KOPT-K1 (cell line): ENCODE results near the gene KRTAP2-1.
"Not testable (repeated sequence)": the region's sequence is repeated elsewhere in the genome, so short reads cannot be mapped to it uniquely, and the experiment has no call there.

Experiments
- H3K27ac ChIP-seq: fragments of 200-600 bp; sonication (generic); 2 replicates; pipeline ENCODE4 v1.5.1; 2016; ENCODE audit warnings: antibody characterized with exemption, mild to moderate bottlenecking, low read depth, low read length; ENCODE audit not compliant: poor library complexity, severe bottlenecking
- H3K36me3 ChIP-seq: fragments of 200-600 bp; sonication (generic); 2 replicates; pipeline ENCODE4 v1.5.1; 2017; ENCODE audit warnings: antibody characterized with exemption, mild to moderate bottlenecking, low read length, moderate library complexity; ENCODE audit not compliant: insufficient read depth
- H3K9me3 ChIP-seq: fragments of 200-600 bp; sonication (generic); 2 replicates; pipeline ENCODE4 v1.5.1; 2017; ENCODE audit warnings: antibody characterized with exemption, low read length, mild to moderate bottlenecking; ENCODE audit not compliant: insufficient read depth, poor library complexity, severe bottlenecking

The KRTAP2-1 gene

GRCh38 chr17:41063449-41063848, 16.3 kb upstream of the KRTAP2-1 start:
- Histone ChIP-seq H3K36me3 (no peaks in the 10 kb centered on the region), H3K9me3 (no peaks in the 10 kb centered on the region), H3K27ac (no peak overlapping the region)

- Histone ChIP-seq H3K27ac (no peak overlapping the region), H3K9me3 (peaks cover 5% of the 10 kb centered on the region), H3K36me3 (no peaks in the 10 kb centered on the region)
These were observed 14.8 kb upstream of the KRTAP2-1 start for GRCh38 chr17:41061964-41062363.

- peaks cover 5% of the 10 kb centered on the region for H3K9me3 ChIP-seq
- no peaks in the 10 kb centered on the region for H3K36me3 ChIP-seq
- H3K27ac ChIP-seq, result no peak within 1 kb of the TSS
These were observed 13.0 kb upstream of the KRTAP2-1 start, which contains the start of gene KRTAP2-3 for GRCh38 chr17:41060052-41060604. KRTAP2-3 (minus strand) TSS chr17:41060114; CDS start chr17:41060050, 64 bp downstream.

- not testable (repeated sequence) for H3K36me3 ChIP-seq, H3K27ac ChIP-seq, H3K9me3 ChIP-seq
These were observed 12.3 kb upstream of the KRTAP2-1 start for GRCh38 chr17:41059276-41060051.

GRCh38 chr17:41058741-41059140, 11.6 kb upstream of the KRTAP2-1 start:
- no peak overlapping the region for H3K27ac ChIP-seq
- H3K36me3 ChIP-seq, result no peaks in the 10 kb centered on the region
- H3K9me3 ChIP-seq, result peaks cover 5% of the 10 kb centered on the region

- Histone ChIP-seq H3K36me3 (no peaks in the 10 kb centered on the region), H3K27ac (no peak overlapping the region), H3K9me3 (peaks cover 5% of the 10 kb centered on the region)
These were observed 10.4 kb upstream of the KRTAP2-1 start for GRCh38 chr17:41057547-41057946.

GRCh38 chr17:41055130-41055529, 8.0 kb upstream of the KRTAP2-1 start, which contains the start of gene KRTAP2-2:
KRTAP2-2 (minus strand) TSS chr17:41055230; CDS start chr17:41055211, 19 bp downstream.
- H3K27ac ChIP-seq, H3K9me3 ChIP-seq, H3K36me3 ChIP-seq: not testable (repeated sequence)

GRCh38 chr17:41054556-41054955, 7.4 kb upstream of the KRTAP2-1 start:
- H3K36me3 ChIP-seq, H3K27ac ChIP-seq, H3K9me3 ChIP-seq: not testable (repeated sequence)

GRCh38 chr17:41054025-41054424, 6.9 kb upstream of the KRTAP2-1 start:
- H3K9me3 ChIP-seq, result peaks cover 5% of the 10 kb centered on the region
- H3K27ac ChIP-seq, result no peak overlapping the region
- H3K36me3 ChIP-seq, result no peaks in the 10 kb centered on the region

GRCh38 chr17:41052566-41052965, 5.5 kb upstream of the KRTAP2-1 start:
- Histone ChIP-seq H3K9me3 (peaks cover 4% of the 10 kb centered on the region), H3K36me3 (no peaks in the 10 kb centered on the region)

GRCh38 chr17:41049110-41049509, 2.0 kb upstream of the KRTAP2-1 start:
- H3K36me3 ChIP-seq, result no peaks in the 10 kb centered on the region
- no peaks in the 10 kb centered on the region for H3K9me3 ChIP-seq
- H3K27ac ChIP-seq, result no peak overlapping the region

More at GRCh38 chr17:41052566-41052965, 5.5 kb upstream of the KRTAP2-1 start:
- no peak overlapping the region for H3K27ac ChIP-seq

GRCh38 chr17:41048441-41048840, 1.3 kb upstream of the KRTAP2-1 start:
- Histone ChIP-seq H3K36me3 (no peaks in the 10 kb centered on the region), H3K27ac (no peak overlapping the region), H3K9me3 (peaks cover 3% of the 10 kb centered on the region)

GRCh38 chr17:41042953-41043352, 4.2 kb downstream of the KRTAP2-1 start:
- H3K36me3 ChIP-seq, result no peaks in the 10 kb centered on the region
- H3K27ac ChIP-seq, result no peak overlapping the region

GRCh38 chr17:41040783-41041571, 6.1 kb downstream of the KRTAP2-1 start, which contains the start of gene KRTAP1-1:
KRTAP1-1 (minus strand) TSS chr17:41041450; CDS start chr17:41041397, 53 bp downstream.
- H3K36me3 ChIP-seq, H3K27ac ChIP-seq: not testable (repeated sequence)
- H3K9me3 ChIP-seq, result peaks cover 12% of the 10 kb centered on the region

More at GRCh38 chr17:41042953-41043352, 4.2 kb downstream of the KRTAP2-1 start:
- peaks cover 12% of the 10 kb centered on the region for H3K9me3 ChIP-seq

- Histone ChIP-seq H3K36me3 (no peaks in the 10 kb centered on the region), H3K9me3 (peaks cover 6% of the 10 kb centered on the region), H3K27ac (no peak overlapping the region)
These were observed 9.2 kb downstream of the KRTAP2-1 start for GRCh38 chr17:41037853-41038350.
